Measurements from ENCODE around the gene GRAMD2A.

GRAMD2A gene

GRCh38 chr15:72182673-72183072 lies 14.9 kb downstream of the GRAMD2A start:
- no peak overlapping the region for H3K27ac ChIP-seq
- TF ChIP-seq CTCF (IDR thresholded peaks at IDR 0.05; ENCODE audit: low read depth, low read length), result no peak

GRCh38 chr15:72182244-72182643 lies 15.3 kb downstream of the GRAMD2A start:
- no peaks in the 10 kb centered on the region for H3K9me3 ChIP-seq (ENCODE audit: severe bottlenecking)
- no peaks in the 10 kb centered on the region for H3K27me3 ChIP-seq (ENCODE audit: insufficient read depth, low read depth, severe bottlenecking)
- no peak overlapping the region for H3K4me3 ChIP-seq (ENCODE audit: low read depth, low read length)
- no peak overlapping the region for H3K27ac ChIP-seq
- TF ChIP-seq CTCF (IDR thresholded peaks at IDR 0.05; ENCODE audit: low read depth, low read length), result no peak
- no peak for DNase-seq
- H3K36me3 ChIP-seq, result no peaks in the 10 kb centered on the region

More at GRCh38 chr15:72182673-72183072, 14.9 kb downstream of the GRAMD2A start:
- no peak for DNase-seq
- Histone ChIP-seq H3K27me3 (ENCODE audit: insufficient read depth, low read depth, severe bottlenecking) (no peaks in the 10 kb centered on the region), H3K4me3 (ENCODE audit: low read depth, low read length) (no peak overlapping the region), H3K36me3 (no peaks in the 10 kb centered on the region), H3K9me3 (ENCODE audit: severe bottlenecking) (no peaks in the 10 kb centered on the region)

GRCh38 chr15:72180761-72181324 lies 16.7 kb downstream of the GRAMD2A start:
- no peak for TF ChIP-seq CTCF (IDR thresholded peaks at IDR 0.05; ENCODE audit: low read depth, low read length)
- no peak for DNase-seq
- Histone ChIP-seq H3K36me3 (no peaks in the 10 kb centered on the region), H3K4me3 (ENCODE audit: low read depth, low read length) (no peak overlapping the region), H3K27me3 (ENCODE audit: insufficient read depth, low read depth, severe bottlenecking) (no peaks in the 10 kb centered on the region), H3K27ac (no peak overlapping the region), H3K9me3 (ENCODE audit: severe bottlenecking) (no peaks in the 10 kb centered on the region)

GRCh38 chr15:72179950-72180581 lies 17.5 kb downstream of the GRAMD2A start:
- Histone ChIP-seq H3K9me3 (ENCODE audit: severe bottlenecking) (no peaks in the 10 kb centered on the region), H3K27ac (no peak overlapping the region), H3K27me3 (ENCODE audit: insufficient read depth, low read depth, severe bottlenecking) (no peaks in the 10 kb centered on the region), H3K36me3 (no peaks in the 10 kb centered on the region), H3K4me3 (ENCODE audit: low read depth, low read length) (no peak overlapping the region)
- no peak for TF ChIP-seq CTCF (IDR thresholded peaks at IDR 0.05; ENCODE audit: low read depth, low read length)
- DNase-seq, result peak; percentile 48

GRCh38 chr15:72178976-72179585 lies 18.5 kb downstream of the GRAMD2A start:
- no peak overlapping the region for H3K27ac ChIP-seq
- H3K4me3 ChIP-seq (ENCODE audit: low read depth, low read length), result no peak overlapping the region
- DNase-seq, result no peak
- no peaks in the 10 kb centered on the region for H3K36me3 ChIP-seq
- no peaks in the 10 kb centered on the region for H3K27me3 ChIP-seq (ENCODE audit: insufficient read depth, low read depth, severe bottlenecking)
- TF ChIP-seq CTCF (IDR thresholded peaks at IDR 0.05; ENCODE audit: low read depth, low read length), result no peak
- H3K9me3 ChIP-seq (ENCODE audit: severe bottlenecking), result no peaks in the 10 kb centered on the region

All from WERI-Rb-1 (cell line).